ENCODE data around the gene CCDC137.
A peak's percentile ranks its signal among the peaks of the same experiment; 100 is the strongest.

The CCDC137 gene

GRCh38 chr17:81683208-81683583, 16.7 kb downstream of the CCDC137 start:
- no peak for DNase-seq (ENCODE audit: low read depth)

GRCh38 chr17:81683584-81684441, 17.3 kb downstream of the CCDC137 start, which contains the start of the genes ARL16 and HGS:
Gene ARL16 (minus strand): TSS chr17:81683797. CDS start chr17:81683753, 44 bp downstream.
Gene HGS (plus strand): TSS chr17:81684011. CDS start chr17:81684067, 56 bp downstream.
- peak; percentile 93 for DNase-seq (ENCODE audit: low read depth)

GRCh38 chr17:81684442-81684911, 17.9 kb downstream of the CCDC137 start:
- no peak for DNase-seq (ENCODE audit: low read depth)

DNA sequence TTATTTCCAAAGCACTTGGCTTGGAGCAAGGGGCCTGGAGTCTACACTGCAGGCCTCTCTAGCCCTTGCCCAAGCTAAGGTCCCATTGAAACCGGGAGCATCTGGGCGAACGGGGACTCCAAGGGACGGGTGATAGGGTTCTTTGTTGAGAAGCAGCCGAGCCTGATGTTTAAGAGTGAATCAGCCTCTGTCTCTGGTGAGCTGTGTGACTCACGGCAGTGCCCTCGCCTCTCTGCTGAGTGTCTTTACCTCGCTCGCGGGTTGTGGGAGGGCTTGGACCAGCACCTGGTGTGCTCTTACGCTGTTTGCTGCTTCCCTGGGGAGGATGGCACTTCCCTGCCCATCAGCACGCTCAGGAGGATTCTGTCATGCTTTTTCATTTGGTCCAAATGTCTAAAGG, 18.6 kb downstream of the CCDC137 start:
- DNase-seq (ENCODE audit: low read depth) = no peak

GRCh38 chr17:81686614-81687013, 20.1 kb downstream of the CCDC137 start:
- DNase-seq (ENCODE audit: low read depth) = no peak

DNA sequence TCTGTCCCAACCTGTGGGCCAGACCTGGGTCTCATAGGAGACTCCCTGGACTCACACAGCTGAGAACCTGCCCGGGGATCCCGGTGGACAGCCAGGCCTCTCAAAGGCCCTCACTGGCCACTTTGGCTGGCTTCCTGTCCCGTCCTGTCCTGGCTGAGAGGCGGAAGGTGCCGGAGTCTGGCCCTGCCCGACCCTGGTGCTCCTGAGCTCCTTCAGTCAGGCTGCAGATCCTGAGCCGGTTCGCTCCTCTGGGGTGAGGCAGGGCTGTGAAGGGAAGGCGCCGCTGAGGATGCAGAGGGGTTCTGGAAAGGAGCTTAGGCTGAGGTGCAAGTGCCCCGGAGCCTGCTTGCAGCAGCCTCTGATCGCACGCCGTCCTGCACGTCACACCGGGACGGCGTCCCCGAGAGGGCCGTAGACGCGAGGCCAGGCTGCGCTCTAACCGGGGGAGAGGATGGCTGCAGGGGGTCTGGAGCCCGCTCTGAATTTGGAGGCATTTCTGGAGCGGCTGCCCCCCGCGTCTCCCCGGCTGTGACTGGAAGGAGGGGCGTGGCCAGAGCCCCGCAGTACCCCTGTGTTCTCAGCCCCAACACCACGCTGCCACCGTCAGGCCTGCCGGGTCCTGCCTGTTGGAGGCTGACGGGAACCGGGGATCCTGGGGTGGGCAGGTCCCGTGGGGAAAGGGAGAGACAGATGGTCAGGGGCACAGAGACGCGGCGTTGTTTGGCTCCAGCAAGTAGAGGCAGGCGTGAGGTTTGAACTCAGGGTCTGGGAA, 21.4 kb downstream of the CCDC137 start:
- DNase-seq (ENCODE audit: low read depth) = no peak

DNA sequence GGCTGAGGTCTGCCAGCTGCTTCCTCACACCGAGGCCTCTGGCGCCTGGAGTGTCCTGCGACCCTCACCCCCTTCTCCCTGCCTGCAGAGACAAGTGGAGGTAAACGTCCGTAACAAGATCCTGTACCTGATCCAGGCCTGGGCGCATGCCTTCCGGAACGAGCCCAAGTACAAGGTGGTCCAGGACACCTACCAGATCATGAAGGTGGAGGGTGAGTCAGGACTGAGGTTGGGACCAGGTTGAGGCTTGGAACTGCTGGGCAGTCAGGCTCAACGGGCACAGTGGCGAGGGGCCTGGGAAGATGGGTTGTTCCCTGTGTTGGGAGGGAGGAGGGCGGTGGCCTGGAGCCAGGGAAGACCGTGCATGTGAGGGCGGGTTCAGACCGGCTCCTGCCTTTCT, 22.1 kb downstream of the CCDC137 start:
- DNase-seq (ENCODE audit: low read depth) = no peak

DNA sequence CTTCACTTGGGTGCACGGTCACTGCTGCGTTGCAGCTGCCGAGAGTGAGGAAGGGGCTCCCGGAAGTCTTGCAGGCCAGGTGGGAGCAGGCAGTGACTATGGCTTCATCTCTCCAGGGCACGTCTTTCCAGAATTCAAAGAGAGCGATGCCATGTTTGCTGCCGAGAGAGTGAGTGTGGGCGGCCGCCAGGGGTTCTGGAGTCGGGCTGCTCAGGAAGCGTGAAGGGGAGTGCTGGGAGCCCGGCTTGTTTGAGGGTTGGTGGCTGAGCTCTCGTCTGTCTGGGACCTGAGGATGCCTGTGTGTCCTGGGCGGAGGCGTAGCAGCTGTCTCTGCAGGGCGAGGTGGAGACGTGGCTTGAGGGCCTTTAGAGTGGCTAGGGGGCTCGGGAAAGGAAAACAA, 23.5 kb downstream of the CCDC137 start:
- DNase-seq (ENCODE audit: low read depth) = no peak

DNA sequence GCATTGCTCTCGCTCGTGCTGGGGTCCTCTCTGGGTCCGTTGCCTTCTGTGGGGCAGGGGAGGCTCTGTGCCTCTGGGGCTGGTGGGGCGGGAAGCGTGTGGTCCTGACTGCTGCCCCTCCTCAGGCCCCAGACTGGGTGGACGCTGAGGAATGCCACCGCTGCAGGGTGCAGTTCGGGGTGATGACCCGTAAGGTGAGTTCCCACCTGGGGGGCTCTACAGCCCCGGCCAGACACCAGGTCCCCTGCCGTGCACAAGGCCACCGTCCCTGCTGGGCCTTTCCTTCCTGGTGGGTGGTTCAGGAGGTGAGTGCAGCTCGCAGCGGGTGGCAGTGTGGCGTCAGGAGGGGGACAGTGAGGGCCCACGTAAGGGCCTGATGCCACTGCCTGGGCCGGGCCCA, 24.0 kb downstream of the CCDC137 start:
- no peak for DNase-seq (ENCODE audit: low read depth)

- no peak for DNase-seq (ENCODE audit: low read depth)
These were observed 24.7 kb downstream of the CCDC137 start for GRCh38 chr17:81691196-81691595.

GRCh38 chr17:81691608-81692007, 25.1 kb downstream of the CCDC137 start:
- DNase-seq (ENCODE audit: low read depth) = no peak

- DNase-seq (ENCODE audit: low read depth) = no peak
These were observed 27.1 kb downstream of the CCDC137 start for GRCh38 chr17:81693509-81694210.

DNA sequence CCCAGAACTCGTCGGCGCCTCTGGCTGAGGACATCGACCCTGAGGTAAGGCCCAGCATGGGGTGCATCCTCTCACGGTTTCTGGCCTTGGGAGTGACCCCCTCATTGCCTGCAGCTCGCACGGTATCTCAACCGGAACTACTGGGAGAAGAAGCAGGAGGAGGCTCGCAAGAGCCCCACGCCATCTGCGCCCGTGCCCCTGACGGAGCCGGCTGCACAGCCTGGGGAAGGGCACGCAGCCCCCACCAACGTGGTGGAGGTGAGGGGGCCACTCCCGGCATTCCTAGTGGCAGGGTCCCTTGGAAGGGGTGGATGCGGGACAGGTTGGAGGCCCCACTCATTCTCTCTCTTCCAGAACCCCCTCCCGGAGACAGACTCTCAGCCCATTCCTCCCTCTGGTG, 28.3 kb downstream of the CCDC137 start:
- no peak for DNase-seq (ENCODE audit: low read depth)

GRCh38 chr17:81695211-81695610, 28.7 kb downstream of the CCDC137 start:
- DNase-seq (ENCODE audit: low read depth) = no peak

GRCh38 chr17:81695801-81696200, 29.3 kb downstream of the CCDC137 start:
- no peak for DNase-seq (ENCODE audit: low read depth)

- DNase-seq (ENCODE audit: low read depth) = no peak
These were observed 29.8 kb downstream of the CCDC137 start for GRCh38 chr17:81696218-81696941.

- no peak for DNase-seq (ENCODE audit: low read depth)
These were observed 30.9 kb downstream of the CCDC137 start for GRCh38 chr17:81697261-81698044.

DNA sequence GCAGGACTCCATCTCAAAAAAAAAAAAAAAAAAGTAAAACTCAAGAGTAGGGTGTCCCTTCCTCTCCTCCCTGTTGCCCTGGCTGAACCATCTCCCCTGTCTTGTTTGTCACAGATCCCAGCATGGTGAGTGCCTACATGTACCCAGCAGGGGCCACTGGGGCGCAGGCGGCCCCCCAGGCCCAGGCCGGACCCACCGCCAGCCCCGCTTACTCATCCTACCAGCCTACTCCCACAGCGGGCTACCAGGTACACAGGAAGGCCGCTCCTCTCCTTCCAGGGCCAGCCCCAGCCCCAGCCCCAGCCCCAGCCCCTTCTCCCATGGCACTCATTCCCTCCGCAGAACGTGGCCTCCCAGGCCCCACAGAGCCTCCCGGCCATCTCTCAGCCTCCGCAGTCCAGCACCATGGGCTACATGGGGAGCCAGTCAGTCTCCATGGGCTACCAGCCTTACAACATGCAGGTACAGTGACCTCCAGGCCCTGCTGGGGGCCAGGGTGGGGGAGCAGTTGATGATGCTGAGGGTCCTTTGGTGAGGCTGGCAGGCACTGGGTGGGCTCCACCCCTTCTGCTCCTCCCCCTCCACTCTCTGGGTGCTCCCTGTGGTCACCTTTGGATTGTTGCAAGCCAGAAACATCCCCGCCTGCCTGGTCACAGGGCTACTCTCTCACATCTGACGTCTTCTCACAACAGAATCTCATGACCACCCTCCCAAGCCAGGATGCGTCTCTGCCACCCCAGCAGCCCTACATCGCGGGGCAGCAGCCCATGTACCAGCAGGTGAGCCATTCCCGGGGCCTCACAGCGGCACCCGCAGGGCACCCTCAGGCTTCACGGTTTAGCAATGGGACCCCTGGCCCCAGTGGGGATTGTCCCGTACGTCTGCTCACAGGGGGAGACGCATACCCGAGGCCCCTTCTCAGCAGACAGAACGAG, 34.1 kb downstream of the CCDC137 start:
- DNase-seq (ENCODE audit: low read depth) = no peak

- no peak for DNase-seq (ENCODE audit: low read depth)
These were observed 34.9 kb downstream of the CCDC137 start for GRCh38 chr17:81701288-81702071.
